ENCODE data around the gene RELL1.

GRCh38 chr4:37661772-37662171 is 24.4 kb downstream of the RELL1 start:
- TF ChIP-seq POLR2AphosphoS5 (IDR thresholded peaks at IDR 0.05; ENCODE audit: low read depth, low read length), result no peak
- TF ChIP-seq POLR2A (IDR thresholded peaks at IDR 0.05; ENCODE audit: low read depth, low read length), result no peak
- no peak for TF ChIP-seq POU2F2 (IDR thresholded peaks at IDR 0.05; ENCODE audit: low read depth, low read length)
- TF ChIP-seq TAF1 (IDR thresholded peaks at IDR 0.05; ENCODE audit: low read depth, low read length), result no peak
- TF ChIP-seq PAX5 (IDR thresholded peaks at IDR 0.05; ENCODE audit: insufficient read depth, low read length, severe bottlenecking), result no peak
- no peak for TF ChIP-seq SPI1 (IDR thresholded peaks at IDR 0.05; ENCODE audit: low read depth, low read length)
